ENCODE data around the gene KCNK6. TPM values are rescaled to one million over a fixed set of nuclear protein-coding genes. Genes with fewer than 3 reads are reported as not detected.

Gene KCNK6
- total RNA-seq, 1 donor from 2014 or later = 27.3 TPM

DNA sequence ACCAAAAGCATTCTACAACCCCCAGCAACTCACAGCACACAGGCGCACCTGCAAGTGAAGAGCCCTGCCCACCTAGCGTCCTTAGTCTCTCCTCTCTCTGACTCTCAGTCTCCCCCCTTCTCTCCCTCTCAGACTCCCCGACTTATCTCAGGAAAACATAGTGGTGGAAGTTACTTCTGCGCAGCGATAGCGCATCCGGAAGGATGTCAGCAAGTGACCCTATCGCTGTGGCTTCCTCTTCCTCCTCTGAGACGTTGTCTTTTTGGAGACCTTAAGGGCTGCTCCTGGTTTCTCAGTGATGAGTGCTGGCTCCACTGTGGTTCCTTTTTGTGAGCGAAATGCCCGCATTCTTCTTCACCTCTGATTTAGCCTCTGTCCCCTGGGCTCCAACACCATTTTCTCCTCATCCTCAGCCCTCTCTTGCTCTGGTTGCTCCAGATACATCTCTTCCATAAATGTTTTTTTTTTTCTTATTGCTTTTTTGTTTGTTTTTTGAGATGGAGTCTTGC is 2.5 kb upstream of the KCNK6 start:
- peaks cover 23% of the 10 kb centered on the region for H3K36me3 Mint-ChIP-seq (ENCODE audit: low read depth)
- peak overlapping the region; percentile 84 for H3K4me3 Mint-ChIP-seq (ENCODE audit: low read depth)
- H3K27ac Mint-ChIP-seq = peak overlapping the region; percentile 89
- peak; percentile 46 for DNase-seq (ENCODE audit: low spot score)
- H3K4me1 Mint-ChIP-seq (ENCODE audit: low read depth) = peaks cover 53% of the 10 kb centered on the region
- H3K27me3 Mint-ChIP-seq (ENCODE audit: low read depth) = no peaks in the 10 kb centered on the region
- intact Hi-C loops (cut with micrococcal nuclease) = loop anchor here (2.0 to 5.0 kb wide), 4 partner anchors 52 to 535 kb away; partner anchors contain the start of genes EIF3K, MAP4K1 and SPINT2
- no peaks in the 10 kb centered on the region for H3K9me3 Mint-ChIP-seq

DNA sequence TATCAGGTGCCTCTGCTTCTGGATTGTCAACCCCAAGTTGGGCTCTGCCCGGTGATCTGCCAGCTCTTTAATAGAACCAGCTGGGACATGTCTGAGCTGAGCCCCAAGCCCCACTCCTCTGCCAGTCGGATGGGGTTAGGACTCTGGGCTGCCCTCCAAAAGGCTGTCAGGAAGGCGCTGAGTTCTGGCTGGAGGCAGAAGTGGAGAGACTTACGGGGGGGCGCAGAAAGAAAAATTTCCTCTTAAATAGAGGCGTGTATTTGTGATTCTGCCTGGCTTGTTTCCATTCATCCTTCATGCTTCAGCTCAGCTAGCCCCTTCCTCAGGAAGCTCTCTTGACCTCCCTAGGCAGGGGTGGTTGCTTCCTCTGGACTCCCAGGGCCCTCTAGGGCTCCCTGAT is 985 bp upstream of the KCNK6 start:
- no peaks in the 10 kb centered on the region for H3K9me3 Mint-ChIP-seq
- intact Hi-C loops (cut with micrococcal nuclease) = loop anchor here (5.0 kb wide), 3 partner anchors 86 to 534 kb away; partner anchors contain the start of genes EIF3K and MAP4K1
- peak overlapping the region; percentile 86 for H3K4me3 Mint-ChIP-seq (ENCODE audit: low read depth)
- peaks cover 49% of the 10 kb centered on the region for H3K4me1 Mint-ChIP-seq (ENCODE audit: low read depth)
- no peaks in the 10 kb centered on the region for H3K27me3 Mint-ChIP-seq (ENCODE audit: low read depth)
- no peak for DNase-seq (ENCODE audit: low spot score)
- peak overlapping the region; percentile 30 for H3K27ac Mint-ChIP-seq
- peaks cover 17% of the 10 kb centered on the region for H3K36me3 Mint-ChIP-seq (ENCODE audit: low read depth)

DNA sequence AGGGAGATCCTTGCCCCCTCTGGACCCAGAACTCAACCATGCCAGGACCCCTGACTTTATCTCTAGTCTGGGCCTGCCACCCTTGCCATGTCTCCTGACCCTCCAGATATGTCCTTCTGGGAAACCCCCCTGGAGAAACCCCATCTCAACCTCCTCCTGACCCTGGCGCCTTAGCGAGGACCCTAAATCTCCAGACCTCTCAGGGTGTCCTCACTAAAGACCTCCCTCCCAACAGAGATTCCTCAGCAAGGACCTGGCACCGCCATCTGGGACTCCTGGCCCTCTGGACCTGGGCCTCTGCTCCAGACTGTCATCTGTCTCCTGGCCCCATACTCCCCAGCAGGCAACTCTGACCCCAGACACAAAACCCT is 1.3 kb downstream of the KCNK6 start:
- peak overlapping the region; percentile 86 for H3K4me3 Mint-ChIP-seq (ENCODE audit: low read depth)
- intact Hi-C loops (cut with micrococcal nuclease) = loop anchor here (1.0 kb wide), 1 partner anchor 53 kb away; the partner anchor contains the start of gene PSMD8
- no peaks in the 10 kb centered on the region for H3K27me3 Mint-ChIP-seq (ENCODE audit: low read depth)
- DNase-seq (ENCODE audit: low spot score) = no peak
- H3K9me3 Mint-ChIP-seq = no peaks in the 10 kb centered on the region
- H3K27ac Mint-ChIP-seq = peak overlapping the region; percentile 21
- H3K36me3 Mint-ChIP-seq (ENCODE audit: low read depth) = peaks cover 27% of the 10 kb centered on the region
- peaks cover 44% of the 10 kb centered on the region for H3K4me1 Mint-ChIP-seq (ENCODE audit: low read depth)

DNA sequence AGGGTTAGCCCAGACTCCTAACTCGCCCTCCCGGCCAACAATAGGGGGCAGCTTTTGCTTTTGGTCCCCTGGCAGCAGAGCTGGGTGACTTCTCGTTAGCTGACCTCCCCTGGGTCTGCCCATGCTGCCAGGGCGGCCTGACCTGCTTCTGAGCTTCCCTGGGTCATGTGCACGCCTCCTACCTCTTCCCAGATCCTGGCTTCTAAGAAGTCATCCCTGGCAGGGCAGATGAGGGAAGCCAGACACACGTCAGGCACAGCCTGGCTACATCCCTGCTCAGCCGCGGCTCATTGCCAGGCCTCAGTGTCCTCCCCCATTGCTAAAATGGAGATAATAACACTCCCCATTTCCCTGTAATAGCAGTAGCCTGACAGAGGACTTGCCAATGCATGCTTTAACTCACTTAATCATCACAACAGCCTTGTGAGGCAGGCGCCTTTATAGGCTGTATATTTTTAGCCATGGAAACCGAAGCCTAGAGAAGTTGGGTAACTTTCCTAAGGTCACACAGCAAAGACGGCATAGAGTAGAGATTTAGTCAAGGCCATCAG is 2.1 kb downstream of the KCNK6 start:
- no peak overlapping the region for H3K27ac Mint-ChIP-seq
- peaks cover 40% of the 10 kb centered on the region for H3K4me1 Mint-ChIP-seq (ENCODE audit: low read depth)
- peak overlapping the region; percentile 86 for H3K4me3 Mint-ChIP-seq (ENCODE audit: low read depth)
- H3K27me3 Mint-ChIP-seq (ENCODE audit: low read depth) = no peaks in the 10 kb centered on the region
- DNase-seq (ENCODE audit: low spot score) = no peak
- no peaks in the 10 kb centered on the region for H3K9me3 Mint-ChIP-seq
- intact Hi-C loops (cut with micrococcal nuclease) = no loop called here
- H3K36me3 Mint-ChIP-seq (ENCODE audit: low read depth) = peaks cover 33% of the 10 kb centered on the region

DNA sequence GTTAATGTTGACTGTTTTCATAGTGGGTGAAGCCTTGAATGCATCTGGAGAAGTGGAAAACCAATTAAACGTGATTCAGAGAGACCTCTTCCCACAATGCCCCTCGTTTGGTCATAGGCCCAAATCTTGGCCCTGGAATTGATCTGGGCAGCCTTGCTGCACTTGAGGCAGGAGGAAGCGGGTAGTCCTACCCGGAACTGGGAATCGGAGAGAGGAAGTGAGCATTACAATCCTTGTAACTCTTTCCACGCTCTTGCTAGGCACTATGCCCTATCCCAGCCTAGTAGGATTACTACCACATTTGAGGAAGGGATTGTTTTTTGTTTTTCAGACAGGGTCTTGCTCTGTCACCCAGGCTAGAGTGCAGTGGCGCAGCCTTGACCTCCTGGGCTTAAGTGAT is 3.6 kb downstream of the KCNK6 start:
- no peak overlapping the region for H3K27ac Mint-ChIP-seq
- peaks cover 47% of the 10 kb centered on the region for H3K36me3 Mint-ChIP-seq (ENCODE audit: low read depth)
- DNase-seq (ENCODE audit: low spot score) = no peak
- intact Hi-C loops (cut with micrococcal nuclease) = no loop called here
- H3K4me3 Mint-ChIP-seq (ENCODE audit: low read depth) = no peak overlapping the region
- H3K27me3 Mint-ChIP-seq (ENCODE audit: low read depth) = no peaks in the 10 kb centered on the region
- H3K9me3 Mint-ChIP-seq = no peaks in the 10 kb centered on the region
- peaks cover 29% of the 10 kb centered on the region for H3K4me1 Mint-ChIP-seq (ENCODE audit: low read depth)

DNA sequence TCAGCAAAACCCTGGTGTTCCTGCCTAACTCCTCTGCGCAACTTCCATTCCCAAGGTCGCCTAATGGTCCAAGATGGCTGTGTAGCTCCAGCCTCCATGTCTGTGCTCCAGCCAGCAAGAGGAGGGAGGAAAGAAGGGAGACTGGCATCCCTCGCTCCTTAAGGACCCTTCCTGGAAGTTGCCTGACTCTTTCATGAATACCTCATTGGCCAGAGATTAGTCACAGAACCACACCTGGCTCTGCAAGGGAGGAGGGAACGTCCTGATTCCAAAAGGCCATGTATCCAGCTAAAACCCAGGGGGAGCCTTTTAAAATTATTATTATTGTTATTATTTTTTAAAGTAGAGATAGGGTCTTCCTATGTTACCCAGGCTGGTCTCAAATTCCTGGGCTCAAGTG is 4.8 kb downstream of the KCNK6 start:
- Mint-ChIP-seq H3K9me3 (no peaks in the 10 kb centered on the region), H3K27ac (no peak overlapping the region), H3K4me1 (ENCODE audit: low read depth) (peaks cover 17% of the 10 kb centered on the region), H3K36me3 (ENCODE audit: low read depth) (peaks cover 55% of the 10 kb centered on the region), H3K27me3 (ENCODE audit: low read depth) (no peaks in the 10 kb centered on the region), H3K4me3 (ENCODE audit: low read depth) (no peak overlapping the region)
- intact Hi-C loops (cut with micrococcal nuclease) = no loop called here
- DNase-seq (ENCODE audit: low spot score) = no peak

DNA sequence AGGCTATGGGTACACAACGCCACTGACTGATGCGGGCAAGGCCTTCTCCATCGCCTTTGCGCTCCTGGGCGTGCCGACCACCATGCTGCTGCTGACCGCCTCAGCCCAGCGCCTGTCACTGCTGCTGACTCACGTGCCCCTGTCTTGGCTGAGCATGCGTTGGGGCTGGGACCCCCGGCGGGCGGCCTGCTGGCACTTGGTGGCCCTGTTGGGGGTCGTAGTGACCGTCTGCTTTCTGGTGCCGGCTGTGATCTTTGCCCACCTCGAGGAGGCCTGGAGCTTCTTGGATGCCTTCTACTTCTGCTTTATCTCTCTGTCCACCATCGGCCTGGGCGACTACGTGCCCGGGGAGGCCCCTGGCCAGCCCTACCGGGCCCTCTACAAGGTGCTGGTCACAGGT is 6.9 kb downstream of the KCNK6 start:
- no peak overlapping the region for H3K27ac Mint-ChIP-seq
- H3K9me3 Mint-ChIP-seq = no peaks in the 10 kb centered on the region
- peaks cover 7% of the 10 kb centered on the region for H3K4me1 Mint-ChIP-seq (ENCODE audit: low read depth)
- no peaks in the 10 kb centered on the region for H3K27me3 Mint-ChIP-seq (ENCODE audit: low read depth)
- no peak for DNase-seq (ENCODE audit: low spot score)
- intact Hi-C loops (cut with micrococcal nuclease) = no loop called here
- H3K4me3 Mint-ChIP-seq (ENCODE audit: low read depth) = no peak overlapping the region
- H3K36me3 Mint-ChIP-seq (ENCODE audit: low read depth) = peaks cover 52% of the 10 kb centered on the region

DNA sequence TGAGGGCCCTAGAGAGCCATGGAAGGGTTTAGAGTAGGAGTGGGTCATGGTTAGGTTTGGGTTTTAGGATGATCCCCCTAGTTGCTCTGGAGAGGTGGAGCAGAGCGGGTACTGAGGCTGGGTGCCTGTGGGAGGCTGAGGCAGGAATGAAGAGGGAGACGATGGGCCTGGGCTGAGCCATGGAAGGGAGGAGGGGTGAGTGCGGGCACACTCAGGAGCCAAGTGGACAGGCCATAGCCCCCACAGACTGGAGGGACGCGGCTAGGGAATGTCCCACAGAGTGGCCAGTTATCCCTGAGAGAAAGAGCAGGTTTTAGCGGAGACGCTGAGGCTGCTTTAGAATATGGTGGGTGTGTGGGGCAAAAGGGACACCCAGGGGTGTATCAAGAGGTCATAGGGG is 10.0 kb downstream of the KCNK6 start:
- H3K27ac Mint-ChIP-seq = no peak overlapping the region

DNA sequence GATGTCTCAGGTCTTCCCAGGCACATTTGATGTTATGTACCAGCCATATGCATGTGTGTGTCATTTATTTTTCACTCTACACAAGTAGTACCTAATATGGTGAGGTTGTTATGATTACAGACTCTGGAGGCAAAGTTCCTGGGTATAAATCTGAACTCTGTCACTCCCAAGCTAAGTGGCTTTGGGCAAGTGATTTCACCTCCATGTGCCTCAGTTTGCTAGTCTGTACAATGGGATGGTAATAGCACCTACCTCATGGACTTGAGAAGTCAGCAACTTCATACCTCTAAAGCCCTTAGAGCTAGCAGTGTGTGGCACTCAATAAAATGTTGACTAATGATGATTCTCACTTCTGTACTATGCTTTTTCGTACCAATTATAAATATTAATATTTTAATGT is 12.1 kb downstream of the KCNK6 start:
- Mint-ChIP-seq H3K4me3 (ENCODE audit: low read depth) (no peak overlapping the region), H3K36me3 (ENCODE audit: low read depth) (peaks cover 26% of the 10 kb centered on the region), H3K4me1 (ENCODE audit: low read depth) (no peaks in the 10 kb centered on the region), H3K9me3 (no peaks in the 10 kb centered on the region), H3K27ac (no peak overlapping the region), H3K27me3 (ENCODE audit: low read depth) (no peaks in the 10 kb centered on the region)
- no peak for DNase-seq (ENCODE audit: low spot score)
- intact Hi-C loops (cut with micrococcal nuclease) = no loop called here

More for the DNA sequence above, 10.0 kb downstream of the KCNK6 start:
- Mint-ChIP-seq H3K4me3 (ENCODE audit: low read depth) (no peak overlapping the region), H3K27me3 (ENCODE audit: low read depth) (no peaks in the 10 kb centered on the region), H3K36me3 (ENCODE audit: low read depth) (peaks cover 40% of the 10 kb centered on the region), H3K4me1 (ENCODE audit: low read depth) (no peaks in the 10 kb centered on the region), H3K9me3 (no peaks in the 10 kb centered on the region)
- DNase-seq (ENCODE audit: low spot score) = no peak
- intact Hi-C loops (cut with micrococcal nuclease) = no loop called here

DNA sequence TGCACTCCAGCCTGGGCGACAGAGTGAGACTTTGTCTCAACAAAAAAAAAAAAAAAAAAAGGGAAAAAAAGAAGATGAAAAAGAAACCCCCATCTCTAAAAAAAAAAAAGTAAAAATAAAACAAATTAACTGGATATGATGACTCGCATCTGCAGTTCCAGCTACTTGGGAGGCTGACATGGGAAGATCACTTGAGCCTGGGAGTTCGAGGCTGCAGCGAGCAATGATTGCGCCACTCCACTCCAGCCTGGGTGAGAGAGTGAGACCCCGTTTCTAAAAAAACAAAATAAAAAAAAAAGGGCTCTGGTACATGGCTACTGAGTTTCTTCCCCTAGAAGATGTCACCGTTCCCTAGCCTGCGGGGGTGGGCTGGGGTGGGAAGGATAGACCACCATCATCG is 13.6 kb downstream of the KCNK6 start:
- peaks cover 13% of the 10 kb centered on the region for H3K36me3 Mint-ChIP-seq (ENCODE audit: low read depth)
- DNase-seq (ENCODE audit: low spot score) = no peak
- H3K4me1 Mint-ChIP-seq (ENCODE audit: low read depth) = peaks cover 4% of the 10 kb centered on the region
- no peaks in the 10 kb centered on the region for H3K9me3 Mint-ChIP-seq
- no peak overlapping the region for H3K4me3 Mint-ChIP-seq (ENCODE audit: low read depth)
- no peak overlapping the region for H3K27ac Mint-ChIP-seq
- intact Hi-C loops (cut with micrococcal nuclease) = no loop called here
- H3K27me3 Mint-ChIP-seq (ENCODE audit: low read depth) = no peaks in the 10 kb centered on the region

DNA sequence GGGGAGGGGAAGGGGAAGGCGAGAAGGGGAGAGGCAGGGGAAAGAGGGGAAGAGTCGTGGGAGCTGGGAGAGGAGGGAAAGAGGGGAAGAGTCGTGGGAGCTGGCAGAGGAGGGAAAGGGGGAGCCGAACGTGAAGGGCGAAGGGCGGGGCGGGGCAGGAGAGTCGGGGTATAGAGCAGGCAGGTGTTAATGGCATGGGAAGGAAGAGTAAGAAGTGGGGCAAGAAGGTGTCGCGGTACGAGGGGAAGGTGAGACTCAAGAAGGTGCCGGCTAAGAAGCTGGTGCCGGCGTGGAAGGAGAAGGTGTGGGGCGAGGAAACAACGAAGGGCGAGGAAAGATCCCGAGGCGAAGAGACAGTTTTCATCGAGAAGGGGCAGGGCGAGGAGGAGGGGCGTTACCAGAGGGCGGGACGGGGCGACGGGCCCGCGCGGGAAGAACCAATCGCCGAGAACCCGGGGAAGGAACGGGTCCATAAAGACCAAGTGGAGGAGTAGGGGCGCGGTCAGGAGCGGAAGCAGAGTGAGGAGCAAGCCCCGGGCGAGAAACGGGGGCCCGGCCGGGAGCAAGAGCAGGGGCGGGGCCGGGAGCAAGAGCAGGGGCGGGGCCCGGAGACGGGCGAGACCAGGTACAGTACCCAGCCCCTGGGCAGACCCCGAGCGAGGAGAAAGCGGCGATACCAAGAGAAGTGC is 16.4 kb downstream of the KCNK6 start:
- Mint-ChIP-seq H3K4me3 (ENCODE audit: low read depth) (peak overlapping the region; percentile 95), H3K27me3 (ENCODE audit: low read depth) (no peaks in the 10 kb centered on the region), H3K36me3 (ENCODE audit: low read depth) (no peaks in the 10 kb centered on the region), H3K4me1 (ENCODE audit: low read depth) (peaks cover 7% of the 10 kb centered on the region), H3K27ac (peak overlapping the region; percentile 100), H3K9me3 (no peaks in the 10 kb centered on the region)
- intact Hi-C loops (cut with micrococcal nuclease) = loop anchor here (1.0 to 5.0 kb wide), 8 partner anchors 20 to 429 kb away; partner anchors contain the start of genes GGN, PPP1R14A, PSMD8 and SIPA1L3
- peak; percentile 95 for DNase-seq (ENCODE audit: low spot score)

DNA sequence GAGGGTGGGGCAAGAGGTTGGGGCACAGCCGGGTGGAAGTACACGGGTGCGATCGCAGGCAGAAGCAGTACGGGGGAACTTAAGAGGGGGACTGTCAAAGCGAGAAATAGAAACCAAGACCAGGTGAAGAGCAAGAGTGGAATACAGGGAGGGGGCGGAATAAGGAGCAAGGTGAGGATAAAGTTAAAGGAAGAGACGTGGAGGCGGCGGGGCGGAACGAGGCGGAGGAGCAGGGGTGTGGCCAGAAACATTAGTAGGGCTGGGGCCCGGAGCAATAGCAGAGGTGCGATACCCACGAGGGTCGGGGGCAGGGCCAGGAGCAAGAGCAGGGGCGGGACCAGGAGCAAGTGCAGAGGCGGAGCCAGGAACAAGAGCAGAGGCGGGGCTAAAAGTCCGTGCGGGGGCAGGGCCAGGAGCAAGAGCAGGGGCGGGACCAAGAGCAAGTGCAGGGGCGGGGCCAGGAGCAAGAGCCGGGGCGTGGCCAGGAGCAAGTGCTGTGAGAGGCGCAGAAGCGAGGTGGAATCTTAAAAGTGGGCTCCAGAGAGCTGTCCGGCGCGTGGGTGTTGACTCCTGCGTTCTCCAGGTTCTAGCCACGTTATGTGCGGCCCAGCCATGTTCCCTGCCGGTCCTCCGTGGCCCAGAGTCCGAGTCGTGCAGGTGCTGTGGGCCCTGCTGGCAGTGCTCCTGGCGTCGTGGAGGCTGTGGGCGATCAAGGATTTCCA is 17.2 kb downstream of the KCNK6 start:
- intact Hi-C loops (cut with micrococcal nuclease) = loop anchor here (1.0 to 5.0 kb wide), 4 partner anchors 20 to 430 kb away; partner anchors contain the start of genes PPP1R14A, PSMD8, SIPA1L3 and WDR87
- peak overlapping the region; percentile 100 for H3K27ac Mint-ChIP-seq
- DNase-seq (ENCODE audit: low spot score) = peak; percentile 96
- peaks cover 7% of the 10 kb centered on the region for H3K4me1 Mint-ChIP-seq (ENCODE audit: low read depth)
- H3K36me3 Mint-ChIP-seq (ENCODE audit: low read depth) = no peaks in the 10 kb centered on the region
- no peaks in the 10 kb centered on the region for H3K9me3 Mint-ChIP-seq
- H3K4me3 Mint-ChIP-seq (ENCODE audit: low read depth) = peak overlapping the region; percentile 95
- H3K27me3 Mint-ChIP-seq (ENCODE audit: low read depth) = no peaks in the 10 kb centered on the region

DNA sequence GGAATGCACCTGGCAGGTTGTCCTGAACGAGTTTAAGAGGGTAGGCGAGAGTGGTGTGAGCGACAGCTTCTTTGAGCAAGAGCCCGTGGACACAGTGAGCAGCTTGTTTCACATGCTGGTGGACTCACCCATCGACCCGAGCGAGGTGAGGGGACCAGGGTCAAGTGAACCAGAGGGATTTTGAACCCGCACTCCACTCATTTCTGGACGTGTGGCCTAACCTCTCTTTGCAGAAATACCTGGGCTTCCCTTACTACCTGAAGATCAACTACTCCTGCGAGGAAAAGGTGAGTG is 17.7 kb downstream of the KCNK6 start:
- DNase-seq (ENCODE audit: low spot score) = peak; percentile 24
- no peaks in the 10 kb centered on the region for H3K36me3 Mint-ChIP-seq (ENCODE audit: low read depth)
- H3K27ac Mint-ChIP-seq = peak overlapping the region; percentile 100
- no peaks in the 10 kb centered on the region for H3K9me3 Mint-ChIP-seq
- H3K27me3 Mint-ChIP-seq (ENCODE audit: low read depth) = no peaks in the 10 kb centered on the region
- intact Hi-C loops (cut with micrococcal nuclease) = loop anchor here (2.0 to 5.0 kb wide), 2 partner anchors 80 to 431 kb away; partner anchors contain the start of genes PPP1R14A, SIPA1L3 and WDR87
- H3K4me3 Mint-ChIP-seq (ENCODE audit: low read depth) = peak overlapping the region; percentile 95
- peaks cover 7% of the 10 kb centered on the region for H3K4me1 Mint-ChIP-seq (ENCODE audit: low read depth)

All from activated T-helper 2 cell treated with anti-CD3 and anti-CD28 coated beads, Interferon-gamma antibody, Interleukin-2, Interleukin-4, amounts not matched to agents 10 μg/mL and 5 μg/mL and 100 μg/mL, durations not matched to agents 14 hours and 24 hours and 36 hours (primary cell).